Ureter (tissue), 1 donor: ENCODE measurements around the gene KL. TPM values are rescaled to one million over a fixed set of nuclear protein-coding genes. Genes with fewer than 3 reads are reported as not detected.

Experiments
- DNase-seq: peaks from one replicate; pipeline ENCODE4 v3.0.0-alpha.2; 2020; ENCODE audit warnings: low spot score
- total RNA-seq: library from RNA; stranded (reverse); gene quantifications from one replicate; pipeline ENCODE4 v1.2.4, GENCODE V29; 2023
- donor health status: DM: yes; HTN: yes; CAD: no.

The KL gene
- 3.6 TPM for total RNA-seq

GRCh38 chr13:33016414-33017322 is at the start of gene KL:
Gene KL (plus strand): TSS chr13:33016423. CDS start chr13:33016441, 18 bp downstream.
- no peak for DNase-seq

GRCh38 chr13:32967584-32968182 is 48.5 kb upstream of the KL start:
- no peak for DNase-seq

- no peak for DNase-seq
These were observed 47.9 kb upstream of the KL start for GRCh38 chr13:32968316-32968715.

- no peak for DNase-seq
These were observed 47.4 kb upstream of the KL start for GRCh38 chr13:32968793-32969192.

GRCh38 chr13:32969516-32969941 is 46.7 kb upstream of the KL start:
- no peak for DNase-seq

GRCh38 chr13:32976056-32976805 is 40.0 kb upstream of the KL start:
- DNase-seq, result no peak

- DNase-seq, result no peak
These were observed 39.3 kb upstream of the KL start for GRCh38 chr13:32976912-32977311.

GRCh38 chr13:32977321-32977720 is 38.9 kb upstream of the KL start:
- DNase-seq, result no peak

GRCh38 chr13:32978278-32978677 is 37.9 kb upstream of the KL start:
- no peak for DNase-seq

- no peak for DNase-seq
These were observed 33.2 kb upstream of the KL start for GRCh38 chr13:32983058-32983457.

- no peak for DNase-seq
These were observed 31.2 kb upstream of the KL start for GRCh38 chr13:32984857-32985626.

- DNase-seq, result no peak
These were observed 29.7 kb upstream of the KL start for GRCh38 chr13:32986552-32986951.

GRCh38 chr13:32987462-32987861 is 28.8 kb upstream of the KL start:
- no peak for DNase-seq

- DNase-seq, result no peak
These were observed 27.5 kb upstream of the KL start for GRCh38 chr13:32988608-32989289.

GRCh38 chr13:32989290-32989667 is 26.9 kb upstream of the KL start:
- no peak for DNase-seq

GRCh38 chr13:32989942-32990341 is 26.3 kb upstream of the KL start:
- DNase-seq, result no peak

- DNase-seq, result no peak
These were observed 23.1 kb upstream of the KL start for GRCh38 chr13:32993145-32993544.

GRCh38 chr13:32997399-32997798 is 18.8 kb upstream of the KL start:
- no peak for DNase-seq

- DNase-seq, result no peak
These were observed 17.3 kb upstream of the KL start for GRCh38 chr13:32998966-32999365.

GRCh38 chr13:33000365-33000764 is 15.9 kb upstream of the KL start:
- DNase-seq, result no peak

- DNase-seq, result no peak
These were observed 12.7 kb upstream of the KL start for GRCh38 chr13:33003458-33004019.
